Upper lobe of right lung (tissue), 1 donor: Measurements from ENCODE around the gene NPAT. TPM values are rescaled to one million over a fixed set of nuclear protein-coding genes. Genes with fewer than 3 reads are reported as not detected.
A peak's percentile ranks its signal among the peaks of the same experiment; 100 is the strongest.

Experiments
- ATAC-seq: fragments of 200-7000 bp; cut with Tn5 transposase; one replicate; pipeline ENCODE4 v1.9.1; 2020; ENCODE audit warnings: mild to moderate bottlenecking, moderate library complexity
- DNase-seq: peaks from one replicate; pipeline ENCODE4 v3.0.0-alpha.2; 2020
- H3K27ac ChIP-seq: fragments of 200-600 bp; one replicate; pipeline ENCODE4 v1.8.0; 2022
- H3K27me3 ChIP-seq: fragments of 200-600 bp; one replicate; pipeline ENCODE4 v1.8.0; 2022; ENCODE audit warnings: mild to moderate bottlenecking
- H3K36me3 ChIP-seq: fragments of 200-600 bp; one replicate; pipeline ENCODE4 v1.8.0; 2022
- H3K4me1 ChIP-seq: fragments of 200-600 bp; one replicate; pipeline ENCODE4 v1.8.0; 2022
- H3K4me3 ChIP-seq: fragments of 200-600 bp; one replicate; pipeline ENCODE4 v1.8.0; 2022; ENCODE audit warnings: mild to moderate bottlenecking
- H3K9me3 ChIP-seq: fragments of 200-600 bp; one replicate; pipeline ENCODE4 v1.8.0; 2022
- intact Hi-C: fragments of 100-400 bp; cut with DNase I; formaldehyde crosslinking; loops from one replicate; pipeline ENCODE4 v1.11.0; 2022
- total RNA-seq: library from RNA; stranded (reverse); fragmentation: NEBNext Ultra II Directional; extraction: Animal tissue kit (Norgen Biotek cat#: 25700); gene quantifications from one replicate; pipeline ENCODE4 v1.2.1, GENCODE V29; 2021
- TF ChIP-seq, protein P1 (sequence below): fragments of 200-600 bp; IDR thresholded peaks from one replicate; pipeline ENCODE4 v1.8.0; 2022; ENCODE audit warnings: antibody characterized with exemption
- donor health status: DM: no; HTN: yes; CAD: no; lungs with severe emphysema.

The NPAT gene
- total RNA-seq, 1 donor from 2014 or later, result 15.0 TPM

- ATAC-seq (no peak), DNase-seq (no peak)
- Histone ChIP-seq H3K4me3 (no peak overlapping the region), H3K9me3 (no peaks in the 10 kb centered on the region), H3K27ac (no peak overlapping the region), H3K4me1 (peaks cover 10% of the 10 kb centered on the region), H3K36me3 (peaks cover 70% of the 10 kb centered on the region), H3K27me3 (no peaks in the 10 kb centered on the region)
- intact Hi-C loops, result no loop called here
- TF ChIP-seq, protein P1, sequence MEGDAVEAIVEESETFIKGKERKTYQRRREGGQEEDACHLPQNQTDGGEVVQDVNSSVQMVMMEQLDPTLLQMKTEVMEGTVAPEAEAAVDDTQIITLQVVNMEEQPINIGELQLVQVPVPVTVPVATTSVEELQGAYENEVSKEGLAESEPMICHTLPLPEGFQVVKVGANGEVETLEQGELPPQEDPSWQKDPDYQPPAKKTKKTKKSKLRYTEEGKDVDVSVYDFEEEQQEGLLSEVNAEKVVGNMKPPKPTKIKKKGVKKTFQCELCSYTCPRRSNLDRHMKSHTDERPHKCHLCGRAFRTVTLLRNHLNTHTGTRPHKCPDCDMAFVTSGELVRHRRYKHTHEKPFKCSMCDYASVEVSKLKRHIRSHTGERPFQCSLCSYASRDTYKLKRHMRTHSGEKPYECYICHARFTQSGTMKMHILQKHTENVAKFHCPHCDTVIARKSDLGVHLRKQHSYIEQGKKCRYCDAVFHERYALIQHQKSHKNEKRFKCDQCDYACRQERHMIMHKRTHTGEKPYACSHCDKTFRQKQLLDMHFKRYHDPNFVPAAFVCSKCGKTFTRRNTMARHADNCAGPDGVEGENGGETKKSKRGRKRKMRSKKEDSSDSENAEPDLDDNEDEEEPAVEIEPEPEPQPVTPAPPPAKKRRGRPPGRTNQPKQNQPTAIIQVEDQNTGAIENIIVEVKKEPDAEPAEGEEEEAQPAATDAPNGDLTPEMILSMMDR, result no peak
Measured at GRCh38 chr11:108233277-108233945, 11.0 kb upstream of the NPAT start.

DNA sequence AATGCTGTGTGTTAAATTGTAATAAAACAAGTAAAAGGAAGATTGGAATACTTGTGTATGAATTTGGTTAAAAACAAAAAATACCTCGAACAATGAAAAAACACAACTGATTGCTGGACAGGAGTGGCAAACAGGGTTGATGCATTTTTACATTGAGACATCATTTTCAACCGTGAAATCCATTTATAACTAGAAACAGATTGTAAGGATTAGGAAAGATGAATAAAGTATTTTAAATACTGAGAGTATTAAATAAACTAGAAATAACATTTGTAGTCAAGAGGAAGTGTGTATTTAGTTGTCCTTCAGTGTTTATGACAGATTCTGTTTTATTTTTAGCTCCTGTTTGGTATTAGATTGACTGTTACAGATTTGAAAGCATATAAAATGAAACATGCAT lies 5.8 kb upstream of the NPAT start:
- Histone ChIP-seq H3K27me3 (no peaks in the 10 kb centered on the region), H3K27ac (peak overlapping the region; percentile 1), H3K36me3 (peaks cover 46% of the 10 kb centered on the region), H3K4me3 (no peak overlapping the region), H3K4me1 (peaks cover 24% of the 10 kb centered on the region), H3K9me3 (no peaks in the 10 kb centered on the region)
- ATAC-seq (no peak), DNase-seq (no peak)
- intact Hi-C loops, result no loop called here
- TF ChIP-seq, protein P1, result no peak

DNA sequence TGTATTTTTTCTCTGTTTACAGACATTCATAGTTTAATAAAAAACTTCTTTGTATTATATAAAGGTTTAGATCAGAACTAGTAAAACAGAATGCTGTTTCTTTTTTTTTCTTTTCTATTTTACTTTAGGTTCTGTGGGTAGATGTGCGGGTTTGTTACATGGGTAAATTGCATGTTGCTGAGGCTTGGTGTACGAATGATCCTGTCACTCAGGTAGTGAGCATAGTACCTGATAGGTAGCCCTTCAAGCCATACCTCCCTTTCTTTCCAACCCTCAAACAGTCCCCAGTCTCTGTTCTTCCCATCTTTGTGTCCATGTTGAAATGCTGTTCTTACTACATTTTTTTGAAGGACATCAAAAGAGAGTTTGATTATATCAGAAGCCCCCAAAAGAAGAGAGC lies 3.6 kb upstream of the NPAT start:
- Histone ChIP-seq H3K27me3 (no peaks in the 10 kb centered on the region), H3K36me3 (peaks cover 34% of the 10 kb centered on the region), H3K4me3 (no peak overlapping the region), H3K9me3 (no peaks in the 10 kb centered on the region), H3K4me1 (peaks cover 24% of the 10 kb centered on the region), H3K27ac (no peak overlapping the region)
- TF ChIP-seq, protein P1, result no peak
- ATAC-seq, result no peak
- intact Hi-C loops, result no loop called here
- DNase-seq, result no peak

GRCh38 chr11:108224911-108225786 lies 2.7 kb upstream of the NPAT start:
- TF ChIP-seq, protein P1, result no peak
- peaks cover 30% of the 10 kb centered on the region for H3K4me1 ChIP-seq
- H3K4me3 ChIP-seq, result peak overlapping the region; percentile 74
- ATAC-seq (no peak), DNase-seq (no peak)
- no peaks in the 10 kb centered on the region for H3K9me3 ChIP-seq
- intact Hi-C loops, result no loop called here
- peak overlapping the region; percentile 44 for H3K27ac ChIP-seq
- H3K36me3 ChIP-seq, result peaks cover 26% of the 10 kb centered on the region
- no peaks in the 10 kb centered on the region for H3K27me3 ChIP-seq

DNA sequence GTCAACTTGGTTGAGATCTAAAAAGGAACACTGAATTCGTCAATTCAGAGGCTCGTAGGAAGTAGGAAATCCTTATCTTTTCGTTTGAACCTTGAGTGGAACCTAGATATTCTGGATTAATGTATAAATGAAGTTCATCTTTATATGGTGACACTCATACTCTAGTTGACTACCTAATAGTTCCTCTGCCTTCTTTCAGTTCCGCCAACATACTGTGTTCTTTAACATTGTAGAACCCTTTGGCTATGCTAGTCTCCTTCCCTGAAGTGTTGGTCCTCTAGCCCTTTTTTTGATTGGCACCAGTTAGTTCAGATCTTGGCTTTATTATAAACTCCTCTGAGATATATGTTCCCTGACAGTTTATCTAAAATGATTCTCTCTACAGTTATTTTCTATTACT lies 1.9 kb upstream of the NPAT start:
- Histone ChIP-seq H3K27ac (peak overlapping the region; percentile 96), H3K9me3 (no peaks in the 10 kb centered on the region), H3K36me3 (peaks cover 18% of the 10 kb centered on the region), H3K27me3 (no peaks in the 10 kb centered on the region), H3K4me3 (peak overlapping the region; percentile 74), H3K4me1 (peaks cover 38% of the 10 kb centered on the region)
- ATAC-seq, result no peak
- intact Hi-C loops, result no loop called here
- TF ChIP-seq, protein P1, result no peak
- DNase-seq, result no peak
